HG03060 (cell line): ENCODE results near the gene TMEM269.
"Not testable (repeated sequence)": the region's sequence is repeated elsewhere in the genome, so short reads cannot be mapped to it uniquely, and the experiment has no call there.

Source experiments
- ATAC-seq: cut with Tn5 transposase; IDR thresholded peaks from one replicate; pipeline ENCODE4 v1.9.1; 2021; ENCODE audit warnings: low read depth, moderate number of reproducible peaks; ENCODE audit not compliant: unreplicated experiment

The TMEM269 gene

DNA sequence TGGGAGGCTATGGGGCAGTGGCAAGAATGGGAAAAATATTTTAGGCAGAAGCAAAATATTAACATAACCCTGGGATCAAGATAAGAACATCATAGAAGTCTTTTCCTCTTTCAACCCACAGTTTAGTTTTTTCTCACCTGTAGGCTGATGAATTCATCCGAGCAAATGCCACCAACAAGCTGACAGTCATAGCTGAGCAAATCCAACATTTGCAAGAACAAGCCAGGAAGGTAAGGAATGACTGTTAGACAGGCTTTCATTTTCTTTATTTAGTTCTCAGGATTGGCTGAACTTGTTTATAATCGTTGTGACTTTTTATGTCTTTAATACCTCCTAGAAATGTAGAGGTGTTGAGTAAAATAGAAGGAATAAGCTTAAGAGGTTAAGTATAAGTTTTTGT lies 11.4 kb upstream of the TMEM269 start:
- no peak for ATAC-seq

DNA sequence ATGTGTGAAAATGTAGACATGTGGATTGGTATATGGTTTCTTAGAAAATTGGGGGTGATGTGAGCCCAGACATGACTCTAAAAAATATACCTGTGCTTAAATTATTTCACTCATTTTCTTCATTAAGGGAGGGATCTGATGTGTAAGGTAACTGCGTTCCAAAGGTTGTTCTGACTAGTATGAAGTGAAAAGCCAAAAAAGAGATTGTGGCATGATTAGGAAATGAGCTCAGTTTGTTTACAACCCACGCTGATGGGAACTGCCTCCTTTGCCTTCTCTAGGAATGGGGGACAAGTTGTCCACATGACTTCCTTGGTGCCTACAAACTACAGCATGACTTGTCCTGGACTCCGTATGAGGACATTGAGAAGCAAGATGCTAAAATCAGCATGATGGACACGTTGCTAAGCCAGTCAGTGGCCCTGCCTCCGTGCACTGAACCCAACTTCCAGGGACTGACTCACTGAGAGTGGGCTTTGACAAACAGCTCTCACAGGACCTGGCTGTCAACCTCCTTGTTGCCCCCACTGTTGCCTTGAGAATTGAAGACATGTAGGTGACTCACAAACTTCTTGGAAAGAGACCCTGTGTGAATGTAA lies 9.8 kb upstream of the TMEM269 start:
- ATAC-seq, result no peak

DNA sequence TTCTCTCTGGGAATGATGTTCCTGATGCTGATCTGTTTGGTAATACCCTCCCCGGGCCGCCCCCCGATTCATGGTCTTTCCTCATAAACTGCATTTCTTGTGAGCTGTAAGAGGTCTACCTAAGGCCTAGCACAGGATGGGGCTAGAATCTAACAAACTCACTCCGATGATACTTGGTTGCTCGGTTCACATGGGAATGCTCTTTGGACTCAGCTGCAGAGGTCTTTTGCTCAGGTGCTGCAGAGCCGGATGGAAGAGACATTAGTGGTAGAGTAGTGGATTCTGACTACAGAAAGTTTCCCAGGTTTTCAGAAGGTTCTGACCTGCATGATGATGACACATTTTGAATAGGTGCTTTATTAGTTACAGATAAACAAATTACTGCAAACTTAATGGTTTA lies 8.3 kb upstream of the TMEM269 start:
- no peak for ATAC-seq

DNA sequence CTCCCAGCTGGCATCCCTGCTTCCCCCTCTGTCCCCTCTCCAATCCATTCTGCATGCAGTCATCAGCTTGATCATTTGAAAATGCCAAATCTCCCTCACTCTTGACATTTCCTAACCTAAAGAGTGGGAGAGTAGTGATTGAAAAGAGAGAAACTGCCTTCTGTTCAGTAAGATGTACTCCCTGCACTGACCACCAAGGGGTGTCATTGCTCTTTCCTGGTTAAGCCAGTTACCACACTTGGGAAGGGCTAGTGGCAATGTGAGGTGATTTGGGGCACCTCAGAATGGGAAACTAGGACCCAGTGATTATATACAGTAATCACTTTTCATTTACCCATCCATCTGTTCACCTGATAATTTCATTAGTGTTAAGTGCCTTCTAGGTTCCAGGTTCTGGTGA lies 6.9 kb upstream of the TMEM269 start:
- ATAC-seq, result no peak

DNA sequence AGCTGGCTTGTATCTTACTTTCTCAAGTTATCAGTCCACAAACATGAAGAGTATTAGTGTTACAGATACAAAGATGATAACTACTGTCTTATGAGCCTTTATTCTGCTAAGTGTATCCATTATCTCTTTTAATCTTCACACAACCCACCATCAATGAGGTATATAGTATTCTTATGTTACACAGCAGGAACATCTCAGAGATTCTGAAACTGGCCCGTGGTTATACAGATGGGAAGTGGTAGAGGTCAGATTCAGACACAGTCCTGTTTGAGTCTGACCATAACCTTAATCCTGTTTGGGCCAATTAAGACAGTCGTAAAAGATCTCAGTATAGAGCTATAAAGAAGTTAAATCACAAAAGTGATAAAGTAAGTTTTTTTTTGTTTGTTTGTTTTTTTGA lies 5.1 kb upstream of the TMEM269 start:
- ATAC-seq, result no peak

GRCh38 chr1:42780176-42780575 lies 4.6 kb upstream of the TMEM269 start:
- ATAC-seq, result no peak

DNA sequence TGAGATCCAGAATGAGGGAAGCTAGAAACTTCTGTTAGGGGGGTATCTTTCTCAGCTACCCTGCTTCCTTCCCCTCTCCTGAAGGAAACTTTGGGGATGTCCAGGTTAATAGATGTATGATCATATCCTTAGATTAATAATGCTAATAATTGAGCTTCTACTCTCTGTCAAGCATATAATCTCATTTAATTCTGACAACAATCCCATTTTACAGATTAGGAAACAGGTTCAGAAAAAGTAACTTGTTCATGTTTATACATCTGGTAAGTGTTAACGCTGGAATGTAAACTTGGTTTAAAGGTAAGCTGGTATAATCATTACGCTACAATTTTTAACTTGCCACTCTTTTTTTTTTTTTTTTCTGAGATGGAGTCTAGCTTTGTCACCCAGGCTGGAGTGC lies 1.7 kb upstream of the TMEM269 start:
- no peak for ATAC-seq

DNA sequence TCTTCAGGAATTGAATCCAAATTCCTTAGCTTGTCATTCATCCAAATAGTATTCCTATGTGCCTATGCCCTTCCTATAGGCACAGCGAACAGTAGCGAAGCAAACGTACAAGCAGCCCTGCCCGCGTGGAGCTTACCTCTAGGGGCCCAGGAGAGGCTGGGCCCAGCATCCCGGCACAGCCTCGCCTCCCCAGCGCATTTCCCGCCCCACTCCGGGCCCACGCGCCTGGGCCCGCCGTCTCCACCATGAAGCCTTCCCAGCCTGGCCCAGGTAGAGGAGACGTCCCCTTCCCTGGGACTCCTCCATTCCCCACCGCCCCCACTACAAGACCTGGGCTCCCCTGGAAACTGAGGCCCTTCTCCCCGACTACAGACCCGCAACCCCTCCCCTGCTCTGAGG lies 245 bp upstream of the TMEM269 start:
- ATAC-seq, result no peak

- no peak for ATAC-seq
Observed at GRCh38 chr1:42786097-42786496, 1.3 kb downstream of the TMEM269 start.

DNA sequence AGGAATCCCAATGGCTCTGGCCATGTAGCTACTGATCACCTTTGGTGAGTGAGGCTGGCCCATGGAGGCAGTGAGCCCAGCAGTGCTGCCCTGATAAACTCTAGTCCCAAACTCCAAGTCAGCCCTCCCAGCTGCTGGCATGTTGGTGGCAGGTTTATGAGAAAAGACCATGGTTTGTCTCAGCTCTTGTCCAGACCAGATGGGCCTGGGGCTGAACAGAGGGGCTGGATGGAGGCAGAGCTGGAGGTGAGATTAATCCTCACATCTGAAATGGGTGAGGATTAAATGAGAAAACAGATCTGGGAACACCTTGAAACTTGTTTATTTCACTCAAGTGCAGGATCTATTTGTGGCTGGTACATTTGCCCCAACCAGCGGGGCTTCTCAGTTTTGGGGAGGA lies 3.2 kb downstream of the TMEM269 start:
- ATAC-seq, result no peak

DNA sequence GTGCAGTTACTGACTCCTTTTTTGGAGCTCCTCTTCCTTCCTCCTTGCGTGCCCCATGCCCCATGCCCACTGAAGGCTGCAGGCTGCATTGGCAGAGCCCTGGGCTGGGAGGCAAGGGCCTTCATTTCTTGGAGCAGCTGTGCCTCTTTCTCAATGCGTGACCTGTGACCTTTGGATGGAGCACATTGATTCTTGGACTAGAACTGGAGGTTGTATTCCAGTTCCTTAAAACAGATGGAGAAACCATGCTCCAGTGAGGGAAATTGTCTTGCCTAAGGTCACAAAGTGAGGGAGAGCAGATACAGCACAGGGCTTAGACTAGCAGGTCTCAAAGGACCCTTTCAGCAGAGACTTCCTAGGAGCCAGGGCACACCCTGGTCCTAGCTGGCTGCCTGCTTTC lies 9.0 kb downstream of the TMEM269 start:
- ATAC-seq, result no peak

GRCh38 chr1:42797414-42797813 lies 12.6 kb downstream of the TMEM269 start:
- no peak for ATAC-seq

DNA sequence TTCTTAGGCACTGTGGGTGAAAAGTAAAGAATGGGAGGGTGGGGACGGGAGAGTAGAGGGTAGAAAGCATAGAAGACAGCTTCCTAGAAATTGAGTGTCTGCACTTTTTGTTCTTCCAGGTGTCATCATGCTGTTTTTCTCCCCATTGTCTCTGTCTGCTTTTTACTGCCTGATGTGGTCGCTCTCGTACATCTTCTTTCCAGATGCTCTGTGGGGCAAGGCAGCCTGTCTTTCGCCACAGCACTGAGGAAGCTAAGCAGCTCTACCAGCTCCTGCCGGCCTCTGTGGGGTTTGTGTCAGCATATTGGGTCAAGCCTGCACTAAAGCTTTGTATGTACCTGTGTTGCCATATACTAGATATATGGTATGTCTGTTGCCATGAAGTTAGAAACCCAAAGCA lies 13.2 kb downstream of the TMEM269 start:
- no peak for ATAC-seq

GRCh38 chr1:42801832-42802473 lies 17.2 kb downstream of the TMEM269 start:
- no peak for ATAC-seq

DNA sequence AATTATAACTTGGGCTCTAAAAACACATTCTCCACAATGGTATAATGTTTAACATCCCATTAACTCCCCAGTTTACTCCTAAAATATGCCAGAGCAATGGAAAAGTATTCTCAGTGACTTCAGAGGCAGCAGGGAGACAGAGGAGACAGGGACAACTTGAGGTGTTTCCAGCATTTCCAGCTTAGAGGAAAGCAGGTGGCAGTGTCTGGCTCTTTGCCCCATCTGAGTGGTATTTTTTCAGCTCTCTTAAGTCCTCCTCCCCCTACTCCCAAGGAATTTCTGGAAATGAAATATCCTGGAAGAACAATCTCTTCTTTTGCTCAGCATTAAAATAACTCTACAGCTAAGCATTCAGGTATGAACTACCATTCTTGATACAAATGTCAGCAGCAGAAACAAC lies 21.4 kb downstream of the TMEM269 start:
- no peak for ATAC-seq

- ATAC-seq, result no peak
Observed at GRCh38 chr1:42806593-42806992, 21.8 kb downstream of the TMEM269 start.

DNA sequence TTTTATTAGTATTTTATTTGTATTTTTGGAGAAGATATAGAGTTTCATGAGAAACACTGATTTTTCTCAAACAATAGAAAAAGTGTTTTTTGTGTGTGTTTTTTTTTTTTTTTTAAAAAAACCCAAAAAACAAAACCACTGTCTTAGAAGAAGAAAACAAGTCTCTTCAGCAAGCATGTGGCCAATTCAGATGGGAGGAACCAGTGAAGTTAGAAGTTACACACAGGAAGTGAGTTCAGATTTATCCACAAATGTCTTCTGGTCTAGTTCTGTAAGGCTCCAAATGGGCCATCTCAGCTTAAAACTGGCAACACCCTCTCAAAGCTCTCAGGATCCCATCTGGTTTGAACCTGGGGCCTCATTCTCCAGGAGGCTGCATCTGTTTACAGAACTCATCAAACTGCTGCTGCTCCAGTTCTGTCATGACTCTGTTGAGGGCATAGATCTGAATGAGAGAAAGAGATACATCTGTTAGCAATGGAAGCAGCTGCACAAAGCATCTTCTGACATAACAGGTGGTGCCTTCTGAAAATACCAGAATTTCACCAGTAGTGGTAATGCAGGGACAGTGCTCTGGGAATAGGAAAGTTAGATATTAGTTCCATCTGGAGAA lies 22.4 kb downstream of the TMEM269 start:
- ATAC-seq, result no peak

GRCh38 chr1:42814815-42815214 lies 30.0 kb downstream of the TMEM269 start:
- ATAC-seq, result not testable (repeated sequence)

DNA sequence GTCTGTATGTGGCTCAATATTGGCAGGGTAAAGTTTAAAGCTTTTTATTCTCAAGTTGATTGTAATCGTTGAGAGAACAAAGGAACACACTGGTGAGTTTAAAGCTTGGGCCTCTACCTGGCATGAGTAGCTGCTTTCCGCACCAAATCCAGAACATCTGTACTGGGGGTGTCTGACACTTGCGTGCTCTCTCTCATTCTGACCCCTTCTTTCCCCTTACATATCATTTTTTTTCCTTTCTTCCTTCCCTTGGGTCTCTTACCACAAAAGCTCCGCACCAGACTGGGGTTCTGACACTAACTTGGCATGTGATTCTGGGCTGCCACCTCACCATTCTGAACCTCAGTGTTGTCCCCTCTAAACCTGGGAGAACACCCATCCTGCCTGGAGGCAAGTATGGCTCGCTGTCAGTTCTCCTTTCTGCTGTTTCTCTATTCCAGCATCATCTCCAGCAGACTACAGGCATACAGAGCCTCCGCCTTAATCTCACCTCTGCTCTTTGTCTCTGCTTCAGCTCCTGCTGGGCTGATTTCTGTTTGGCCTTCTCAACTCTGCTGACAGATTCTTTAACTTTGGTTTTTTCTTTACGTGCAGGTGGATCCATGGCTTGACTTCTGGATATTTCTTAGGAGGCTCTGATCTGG lies 31.3 kb downstream of the TMEM269 start:
- ATAC-seq, result no peak

DNA sequence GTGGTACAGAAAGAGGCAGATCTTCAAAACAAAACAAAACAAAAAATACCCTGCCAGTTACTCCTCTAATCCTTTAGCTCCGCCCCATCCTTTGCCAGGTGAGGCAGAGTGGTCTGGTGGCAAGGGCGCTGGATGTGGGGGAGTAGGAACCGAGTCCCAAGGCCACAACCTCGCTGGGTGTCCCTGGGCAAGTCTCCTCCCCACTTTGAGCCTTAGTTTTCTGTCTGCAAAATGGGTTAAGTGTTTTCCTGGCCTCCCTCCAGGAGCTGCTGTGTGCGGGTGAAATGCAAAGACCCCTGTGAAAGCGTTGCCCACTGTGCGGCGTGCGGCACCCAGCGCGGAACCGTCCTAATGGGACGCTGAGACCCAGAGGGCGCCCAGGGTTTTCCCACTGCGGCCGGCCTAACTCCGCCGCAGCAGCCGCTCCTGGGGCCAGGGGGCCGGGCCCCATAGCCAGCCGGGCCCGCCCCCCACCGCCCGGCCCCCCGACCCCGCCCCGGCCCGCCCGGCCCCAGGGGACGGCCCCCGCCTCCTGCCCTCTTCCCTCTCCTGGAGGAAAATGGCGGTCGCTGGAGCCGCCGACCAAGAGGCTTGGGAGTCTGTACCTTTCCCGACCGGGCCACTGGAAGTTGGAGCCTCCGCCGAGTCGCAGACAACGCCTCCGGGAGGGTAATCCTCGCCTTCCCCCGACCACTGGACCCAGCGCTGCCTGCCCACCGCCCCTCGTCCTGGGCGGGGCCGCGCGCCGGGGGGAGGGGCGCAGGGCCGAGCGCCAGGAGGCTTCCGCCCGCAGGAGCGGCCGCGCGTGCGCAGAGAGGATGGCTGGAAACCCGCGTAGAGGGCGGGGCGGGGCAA lies 32.0 kb downstream of the TMEM269 start, which contains the start of the genes ERMAP and SVBP:
Gene ERMAP, plus strand, starts transcription at position 538 of the 855 bp plus-strand sequence. CDS start 13,327 bp downstream, outside the sequence.
Gene SVBP, minus strand, starts transcription at position 813 of the 855 bp plus-strand sequence. CDS start 853 bp downstream, outside the sequence.
- ATAC-seq, result peak; percentile 60

GRCh38 chr1:42817440-42817767 lies 32.6 kb downstream of the TMEM269 start:
- ATAC-seq, result no peak
